ENCODE data around the gene SAMD3. TPM values are rescaled to one million over a fixed set of nuclear protein-coding genes. Genes with fewer than 3 reads are reported as not detected.
"Not testable (repeated sequence)": the region's sequence is repeated elsewhere in the genome, so short reads cannot be mapped to it uniquely, and the experiment has no call there.

The SAMD3 gene
- total RNA-seq, 1 donor from 2014 or later, result 0.84 TPM

GRCh38 chr6:130134582-130134981, 88.2 kb downstream of the SAMD3 start:
- no peak for DNase-seq (ENCODE audit: low spot score)

DNA sequence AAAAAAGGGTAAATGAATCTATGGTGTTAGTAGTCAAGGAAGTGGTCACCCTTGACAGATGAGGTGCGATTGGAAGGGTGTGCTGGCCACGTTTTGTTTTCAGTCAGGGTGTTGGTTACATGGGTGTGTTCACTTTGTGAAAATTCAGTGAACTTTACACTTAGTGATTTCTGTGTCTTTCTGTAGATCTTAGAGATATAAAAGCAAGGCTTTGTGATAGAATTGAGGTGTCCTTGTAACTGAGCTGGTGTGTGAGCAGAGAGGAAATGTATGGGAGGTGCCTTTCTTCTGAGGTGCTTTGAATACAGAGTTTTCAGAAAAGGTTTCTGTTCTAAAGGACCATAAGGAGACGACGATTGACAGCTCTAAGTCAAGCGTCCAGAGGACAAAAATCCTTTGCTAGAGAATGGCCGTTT, 90.5 kb downstream of the SAMD3 start:
- no peak for DNase-seq (ENCODE audit: low spot score)

- DNase-seq (ENCODE audit: low spot score), result no peak
These were observed 92.9 kb downstream of the SAMD3 start for GRCh38 chr6:130129762-130130246.

DNA sequence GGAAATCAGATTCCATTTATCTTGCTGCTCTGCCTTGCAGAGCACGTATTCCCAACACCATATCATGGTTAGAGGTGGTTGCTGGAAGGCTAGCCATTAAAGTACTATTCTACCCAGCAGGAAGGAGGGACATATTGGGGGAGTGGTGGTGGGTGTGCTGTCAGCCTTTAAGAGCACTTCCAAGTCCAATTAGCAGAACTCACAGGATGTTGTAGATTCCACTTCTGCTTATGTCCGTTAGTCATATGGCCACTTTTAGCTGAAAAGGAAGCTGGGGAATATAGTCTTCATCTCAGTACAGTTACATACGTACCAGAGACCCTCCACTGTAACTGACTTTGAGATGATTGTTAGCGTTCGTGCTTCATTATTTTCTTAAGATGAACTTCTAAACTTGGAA, 94.4 kb downstream of the SAMD3 start:
- DNase-seq (ENCODE audit: low spot score), result no peak

DNA sequence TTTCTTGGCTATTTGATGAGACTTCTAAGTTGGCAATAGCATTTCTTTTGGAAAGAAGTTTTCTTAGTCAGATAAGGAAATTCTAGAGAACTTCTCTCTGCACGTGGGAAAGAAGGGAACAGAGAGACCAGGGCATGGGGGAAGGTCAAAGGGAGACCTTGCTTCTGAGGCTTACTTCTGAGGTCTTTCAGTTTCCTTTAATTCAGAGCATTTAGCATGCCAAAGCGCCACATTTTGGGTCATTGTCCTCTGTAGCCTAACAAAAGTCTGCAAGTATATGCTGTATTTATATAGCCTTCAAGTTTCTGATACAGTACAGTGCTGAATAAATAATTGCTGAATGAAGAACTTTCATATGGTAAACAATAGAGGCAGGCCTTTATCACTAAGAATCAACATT, 95.6 kb downstream of the SAMD3 start:
- no peak for DNase-seq (ENCODE audit: low spot score)

GRCh38 chr6:130122243-130122642, 100.5 kb downstream of the SAMD3 start:
- no peak for DNase-seq (ENCODE audit: low spot score)

DNA sequence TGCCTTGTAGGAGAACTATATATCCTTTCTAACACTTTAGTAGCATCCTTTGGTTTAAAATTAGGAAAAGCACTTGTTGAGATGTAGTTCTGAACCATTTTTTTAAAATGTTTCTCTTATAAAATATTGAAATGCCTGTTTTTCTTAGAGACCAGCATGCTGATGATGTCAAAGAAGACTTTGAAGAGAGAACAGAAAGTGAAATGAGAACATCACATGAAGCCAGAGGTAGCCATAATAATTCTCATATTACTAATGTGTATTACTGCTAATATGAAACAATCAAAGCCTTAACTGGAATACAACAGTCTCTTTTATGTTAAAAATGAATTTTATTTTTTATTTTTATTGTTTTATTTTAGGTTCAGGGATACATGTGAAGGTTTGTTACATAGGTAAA, 102.0 kb downstream of the SAMD3 start:
- no peak for DNase-seq (ENCODE audit: low spot score)

- DNase-seq (ENCODE audit: low spot score), result no peak
These were observed 103.5 kb downstream of the SAMD3 start for GRCh38 chr6:130119211-130119610.

DNA sequence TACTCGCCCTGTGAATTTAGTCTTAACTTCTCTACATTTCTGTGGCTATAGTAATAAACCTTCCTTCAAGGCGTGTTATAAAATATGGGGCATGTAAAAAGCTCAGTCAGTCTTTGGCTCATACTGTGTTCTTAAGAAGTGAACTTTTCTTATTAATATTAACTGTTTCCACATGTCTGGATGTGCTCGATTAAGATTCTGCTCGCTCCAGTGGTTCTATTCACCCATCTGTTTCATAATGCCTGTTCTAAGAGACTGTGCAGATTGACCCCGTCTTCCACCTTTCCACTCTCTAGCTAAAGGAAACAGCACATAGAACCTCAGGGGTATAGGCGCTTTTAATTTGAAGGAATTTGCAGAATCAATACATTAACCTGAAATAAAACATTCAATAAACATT, 104.5 kb downstream of the SAMD3 start:
- no peak for DNase-seq (ENCODE audit: low spot score)

- not testable (repeated sequence) for DNase-seq (ENCODE audit: low spot score)
These were observed 105.5 kb downstream of the SAMD3 start for GRCh38 chr6:130117187-130117701.

- DNase-seq (ENCODE audit: low spot score), result no peak
These were observed 106.5 kb downstream of the SAMD3 start for GRCh38 chr6:130116273-130116672.

GRCh38 chr6:130115036-130115435, 107.7 kb downstream of the SAMD3 start:
- DNase-seq (ENCODE audit: low spot score), result no peak

DNA sequence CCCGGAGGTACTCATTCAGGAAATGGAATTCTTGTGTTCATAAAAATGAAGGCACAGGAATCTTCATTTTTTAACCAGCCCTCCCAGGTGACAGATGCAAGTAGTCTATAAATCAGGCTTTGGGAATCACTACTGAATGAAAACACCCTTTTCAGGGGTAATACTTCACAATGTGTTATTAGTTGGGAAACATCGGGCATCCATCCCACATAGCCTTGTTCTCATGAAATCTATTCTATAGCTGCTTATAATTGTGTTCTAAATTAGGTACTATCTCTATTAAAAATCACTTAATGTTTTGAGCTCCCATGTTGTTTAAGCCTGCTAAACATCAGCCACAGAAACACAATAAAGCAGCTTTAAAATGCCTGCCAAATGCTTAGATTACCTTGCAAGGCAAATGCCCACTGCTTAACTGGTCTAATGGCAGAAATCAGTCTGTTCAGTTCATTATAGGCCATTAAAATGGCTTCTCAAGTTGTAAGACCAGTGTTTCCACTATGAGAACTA, 109.5 kb downstream of the SAMD3 start:
- no peak for DNase-seq (ENCODE audit: low spot score)

DNA sequence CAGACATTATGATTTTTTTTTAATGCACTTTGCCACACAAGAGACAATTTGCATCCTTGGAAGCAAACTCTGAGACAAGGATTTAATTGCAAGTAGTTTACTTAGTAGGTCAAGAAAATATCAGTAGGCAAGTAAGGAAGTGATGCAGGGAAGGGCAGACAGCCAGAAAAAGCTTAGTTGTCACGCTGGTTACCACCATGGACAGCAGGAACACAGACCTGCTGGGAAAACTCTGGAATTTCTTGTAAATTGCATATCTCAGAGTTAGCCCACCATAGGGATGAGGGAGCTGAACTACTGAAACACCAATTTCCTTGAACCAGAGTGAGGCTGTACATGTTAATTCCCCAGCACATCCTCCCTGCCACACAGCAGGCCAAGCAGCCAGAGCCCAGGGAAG, 111.7 kb downstream of the SAMD3 start:
- DNase-seq (ENCODE audit: low spot score), result no peak

DNA sequence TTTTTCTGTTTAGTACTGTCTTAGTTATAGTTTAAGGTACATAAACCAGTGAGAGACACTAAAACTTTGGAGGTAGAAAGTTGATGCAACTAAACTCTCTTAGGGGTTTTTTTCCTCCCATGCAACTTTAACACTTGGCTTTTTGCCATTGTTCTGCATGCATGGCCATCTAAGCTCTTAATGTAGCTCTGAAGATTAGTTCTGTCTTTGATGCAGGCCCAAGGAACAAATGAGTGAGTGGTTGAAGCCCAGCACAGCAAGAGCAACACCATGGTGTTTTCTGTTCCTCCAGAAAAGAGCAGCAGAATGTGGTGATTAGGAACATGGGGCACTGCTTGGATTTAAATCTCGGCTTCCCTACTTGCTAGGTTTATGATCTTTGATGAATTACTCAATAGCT, 115.0 kb downstream of the SAMD3 start:
- no peak for DNase-seq (ENCODE audit: low spot score)

GRCh38 chr6:130105996-130106704, 116.6 kb downstream of the SAMD3 start:
- no peak for DNase-seq (ENCODE audit: low spot score)

GRCh38 chr6:130099119-130099518, 123.6 kb downstream of the SAMD3 start:
- no peak for DNase-seq (ENCODE audit: low spot score)

DNA sequence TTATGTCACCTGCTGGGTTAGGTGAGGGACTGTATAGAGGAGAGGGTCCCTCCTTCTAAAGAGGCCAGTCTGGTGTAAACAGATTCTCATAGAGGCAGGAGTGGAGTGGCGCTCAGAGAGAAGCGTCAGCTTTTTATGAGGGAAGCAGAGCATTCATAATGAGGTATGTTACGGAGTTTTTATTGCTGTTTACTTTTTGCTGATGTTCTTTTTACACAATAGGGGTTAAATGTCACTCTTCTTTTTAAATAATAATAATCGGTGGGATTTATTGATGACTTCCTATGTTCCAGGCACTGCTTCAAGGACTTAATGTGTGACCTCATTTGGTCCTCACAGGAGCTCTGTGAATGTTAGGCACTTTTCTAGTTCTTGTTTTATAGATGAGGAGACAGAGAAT, 124.4 kb downstream of the SAMD3 start:
- no peak for DNase-seq (ENCODE audit: low spot score)

Other genes with a start within 250 kb of the SAMD3 start
- 9.9 TPM for gene L3MBTL3, start 204.4 kb downstream of the SAMD3 start, total RNA-seq
- gene TMEM200A, start 143.1 kb upstream of the SAMD3 start, total RNA-seq, result 4.3 TPM